ENCODE results near the gene KCNG2.

Gene KCNG2

DNA sequence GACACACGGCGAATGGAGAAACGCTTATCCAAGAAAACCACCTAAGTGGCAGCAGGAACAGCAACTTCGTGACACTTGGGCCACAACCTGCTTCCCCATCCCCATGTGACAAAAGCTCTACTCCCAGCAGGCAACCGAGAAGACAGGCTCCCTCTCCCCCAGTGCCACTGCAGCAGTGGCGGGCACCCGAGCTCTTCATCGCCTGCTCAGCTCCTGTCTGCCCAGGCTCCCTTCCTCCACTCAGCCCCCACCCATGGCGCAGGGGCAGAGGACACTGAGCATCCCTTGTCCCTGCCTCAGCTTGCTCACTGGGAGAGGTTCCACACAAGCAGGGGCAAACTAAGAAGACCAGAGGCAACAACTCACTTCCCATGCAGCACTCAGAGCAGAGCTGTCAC, 130.8 kb downstream of the KCNG2 start:
- DNase-seq: no peak

- DNase-seq: peak; percentile 26
Measured at GRCh38 chr18:79930020-79930642, 132.4 kb downstream of the KCNG2 start.

DNA sequence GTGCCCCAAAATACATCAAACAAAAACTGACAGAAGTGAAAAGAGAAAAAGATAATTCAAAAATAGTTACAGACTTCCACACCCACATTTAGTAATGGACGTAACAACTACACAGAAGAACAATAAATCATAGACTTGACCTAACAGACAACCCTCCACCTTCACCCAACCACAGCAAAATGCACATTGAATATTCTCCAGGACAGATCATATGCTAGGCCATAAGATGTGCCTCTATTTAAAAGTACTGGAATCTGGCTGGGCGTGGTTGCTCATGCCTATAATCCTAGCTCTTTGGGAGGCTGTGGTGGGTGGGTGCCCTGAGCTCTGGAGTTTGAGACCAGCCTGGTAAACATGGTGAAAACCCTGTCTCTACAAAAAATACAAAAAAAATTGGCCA, 133.7 kb downstream of the KCNG2 start:
- DNase-seq: no peak

- DNase-seq: no peak
Measured at GRCh38 chr18:79932907-79933306, 135.2 kb downstream of the KCNG2 start.

GRCh38 chr18:79933765-79934164, 136.0 kb downstream of the KCNG2 start:
- no peak for DNase-seq

DNA sequence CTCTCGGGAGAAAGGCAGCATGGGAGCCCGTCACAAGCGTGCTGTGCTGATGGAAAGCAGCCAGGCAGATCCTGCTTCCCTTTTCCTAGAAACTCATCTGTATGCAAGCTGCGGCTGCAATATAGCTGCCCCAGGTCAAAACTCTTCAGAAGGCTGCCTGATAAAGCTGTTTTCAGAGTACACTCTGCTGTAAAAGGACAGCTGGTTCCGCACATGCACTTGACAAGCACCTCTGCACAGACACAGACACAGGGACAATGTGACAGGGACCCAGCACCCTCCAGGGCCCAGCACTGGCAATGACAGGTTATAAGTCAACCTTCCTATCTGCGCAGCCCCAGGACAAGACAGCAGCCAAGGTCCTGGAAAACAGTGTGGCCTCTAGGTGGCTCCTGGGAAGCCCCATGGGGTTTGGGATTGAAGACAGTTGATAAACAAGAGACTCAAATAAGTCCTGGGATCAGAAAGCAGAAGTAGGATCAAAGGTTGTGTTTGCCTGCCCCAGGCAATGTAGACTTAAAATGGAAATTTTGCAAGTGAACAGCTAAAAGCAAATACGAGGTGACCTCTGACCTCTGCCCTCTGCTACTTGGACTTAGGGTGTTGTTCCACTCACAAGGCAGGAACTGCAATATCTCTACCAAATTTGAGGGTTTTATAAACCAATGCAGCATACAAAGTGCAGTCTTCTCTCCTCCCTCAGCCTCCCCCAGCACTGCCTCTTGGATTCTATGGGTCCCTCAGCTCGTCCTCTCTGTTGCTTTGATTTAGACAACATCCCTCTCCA, 136.8 kb downstream of the KCNG2 start:
- DNase-seq: peak; percentile 55

DNA sequence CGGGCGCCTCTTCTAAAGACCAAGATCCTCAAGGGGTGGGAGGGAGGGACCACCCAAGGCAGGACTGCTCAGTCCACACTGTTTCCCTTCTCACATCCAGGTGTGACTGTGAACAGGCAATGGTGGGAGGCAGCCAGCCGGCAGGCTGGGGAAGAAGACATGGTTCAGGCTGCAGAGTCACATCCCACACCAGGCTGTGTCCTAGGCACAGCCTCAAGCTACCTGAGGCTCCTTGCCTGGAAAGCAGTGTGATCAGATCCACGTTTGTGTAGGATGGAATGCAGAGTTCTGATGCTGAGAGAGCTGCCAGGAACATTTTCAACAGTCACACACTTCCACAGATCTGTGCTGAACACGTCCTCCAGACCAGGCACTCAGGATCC, 137.4 kb downstream of the KCNG2 start:
- DNase-seq: no peak

DNA sequence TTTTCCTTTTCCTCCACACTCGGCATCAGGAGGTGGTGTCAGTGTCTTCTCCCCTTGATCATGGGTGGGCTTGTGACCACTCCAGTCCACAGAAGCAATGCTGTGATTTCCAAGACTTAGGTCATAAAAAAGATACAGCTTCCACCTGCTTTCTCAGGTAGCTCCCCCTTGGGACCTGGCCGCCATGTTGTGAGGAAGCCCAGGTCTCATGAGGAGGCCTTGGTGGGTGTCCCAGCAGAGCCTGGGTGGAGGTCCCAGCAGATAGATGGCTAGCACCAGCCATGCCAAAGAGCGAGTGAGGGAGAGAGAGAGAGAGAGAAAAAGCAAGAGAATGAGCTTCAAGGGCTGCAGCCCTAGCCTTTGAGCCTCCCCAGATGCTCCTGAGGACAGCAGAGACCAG, 137.8 kb downstream of the KCNG2 start:
- no peak for DNase-seq

DNA sequence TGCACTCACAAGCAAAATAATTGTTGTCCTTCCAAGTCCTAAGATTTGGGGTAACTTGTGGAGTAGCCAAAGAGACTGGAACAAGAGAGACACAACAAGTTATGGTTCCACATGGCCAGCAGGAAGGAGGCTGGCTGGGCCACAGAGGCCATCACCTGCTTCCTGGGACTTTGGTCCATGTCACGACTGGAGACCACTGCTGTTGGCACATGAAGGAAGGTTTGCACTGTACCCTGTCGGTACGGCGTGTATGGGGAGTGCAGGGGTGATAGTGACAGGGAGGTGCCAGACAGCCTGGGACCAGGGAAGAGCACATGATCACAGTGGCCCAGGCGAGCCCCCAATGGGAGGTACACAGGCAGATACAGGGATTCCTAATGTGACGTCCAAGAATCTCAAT, 138.2 kb downstream of the KCNG2 start:
- no peak for DNase-seq

GRCh38 chr18:79936641-79937040, 138.9 kb downstream of the KCNG2 start:
- no peak for DNase-seq

GRCh38 chr18:79937103-79937860, 139.5 kb downstream of the KCNG2 start:
- no peak for DNase-seq

- DNase-seq: no peak
Measured at GRCh38 chr18:79938196-79938595, 140.5 kb downstream of the KCNG2 start.

DNA sequence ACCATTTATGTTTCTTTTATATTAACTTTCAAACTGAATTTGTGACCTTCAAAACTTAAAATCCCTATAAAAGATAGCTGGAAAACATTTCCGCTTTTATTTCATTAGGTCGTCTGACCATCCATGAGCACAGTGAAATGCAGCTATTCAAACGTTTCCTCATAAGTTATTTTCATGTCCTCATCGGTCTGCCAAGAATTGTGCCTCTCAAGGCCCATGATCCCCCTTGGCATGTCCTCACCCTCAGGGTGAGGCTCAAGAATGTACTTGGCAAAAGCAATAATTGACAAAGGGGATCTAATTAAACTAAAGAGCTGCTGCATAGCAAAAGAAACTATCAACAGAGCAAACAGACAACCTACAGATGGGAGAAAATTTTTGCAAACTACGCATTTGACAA, 141.4 kb downstream of the KCNG2 start:
- no peak for DNase-seq

- DNase-seq: no peak
Measured at GRCh38 chr18:79940126-79940813, 142.5 kb downstream of the KCNG2 start.

DNA sequence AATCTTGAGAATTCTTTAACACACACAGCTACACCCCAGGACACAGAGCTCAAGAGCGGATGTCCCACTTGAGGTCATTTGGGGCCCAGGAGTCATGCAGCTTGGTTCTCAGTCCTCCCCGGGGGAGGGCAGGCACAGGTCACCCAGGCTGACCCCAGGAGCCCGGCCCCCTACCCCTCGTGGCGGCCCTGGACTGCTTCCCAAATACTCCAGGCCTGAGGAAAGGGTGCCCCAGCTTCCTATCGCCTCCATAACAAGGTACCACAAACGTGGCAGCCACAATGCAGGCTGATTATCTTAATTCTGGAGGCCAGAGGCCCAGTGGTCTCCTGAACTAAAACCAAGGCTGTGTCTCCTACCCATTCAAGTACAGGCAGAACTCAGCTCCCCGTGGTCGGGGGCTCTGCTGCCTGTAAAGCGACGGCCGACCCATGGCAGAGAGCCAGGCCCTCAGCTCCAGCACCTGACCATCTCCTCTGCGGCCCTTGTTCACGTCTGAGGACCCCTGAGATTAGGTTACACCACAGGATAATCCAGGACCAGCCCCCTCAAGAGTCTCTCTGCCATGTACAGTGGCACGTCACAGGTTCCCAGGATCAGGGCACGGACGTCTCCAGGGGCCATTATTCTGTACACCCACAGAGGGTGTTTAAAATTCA, 143.2 kb downstream of the KCNG2 start:
- DNase-seq: no peak

- no peak for DNase-seq
Measured at GRCh38 chr18:79941473-79942119, 143.9 kb downstream of the KCNG2 start.

DNA sequence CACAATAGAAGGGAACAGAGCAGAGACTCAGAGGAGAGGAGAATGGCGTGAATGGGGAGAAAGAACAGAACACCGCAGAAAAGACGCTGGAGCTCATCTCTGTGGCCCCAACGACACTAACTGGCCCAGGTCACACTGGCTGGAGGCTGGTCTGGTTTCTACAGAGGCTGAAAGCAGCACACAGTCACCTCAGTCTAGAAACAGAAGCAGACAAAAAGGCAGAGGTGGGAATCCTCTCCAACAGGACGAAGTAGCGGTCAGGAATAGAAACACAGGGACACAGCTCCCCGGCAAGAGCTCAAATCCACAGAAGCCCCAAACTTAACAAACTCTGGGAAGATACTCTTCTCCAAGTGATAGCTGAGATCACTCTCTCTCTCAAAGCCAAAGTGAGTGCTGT, 144.5 kb downstream of the KCNG2 start:
- DNase-seq: no peak

GRCh38 chr18:79942786-79943607, 145.3 kb downstream of the KCNG2 start:
- DNase-seq: no peak

GRCh38 chr18:79943608-79944125, 145.9 kb downstream of the KCNG2 start:
- no peak for DNase-seq

- no peak for DNase-seq
Measured at GRCh38 chr18:79944126-79944731, 146.5 kb downstream of the KCNG2 start.

- no peak for DNase-seq
Measured at GRCh38 chr18:79944746-79945117, 147.0 kb downstream of the KCNG2 start.
